B cell (primary cell): ENCODE data around the gene DKK3.

Experiments used
- EZH2 ChIP-seq: IDR thresholded peaks from 2 replicates; pipeline ENCODE4 v1.6.1; 2012; ENCODE audit warnings: borderline replicate concordance, low read depth, mild to moderate bottlenecking, moderate library complexity, low read length; ENCODE audit not compliant: insufficient read depth, poor library complexity, severe bottlenecking
- TF ChIP-seq, protein P1 (sequence below): fragments of 200-600 bp; IDR thresholded peaks from one replicate; pipeline ENCODE4 v1.8.0; 2022; ENCODE audit warnings: antibody characterized with exemption, mild to moderate bottlenecking

DNA sequence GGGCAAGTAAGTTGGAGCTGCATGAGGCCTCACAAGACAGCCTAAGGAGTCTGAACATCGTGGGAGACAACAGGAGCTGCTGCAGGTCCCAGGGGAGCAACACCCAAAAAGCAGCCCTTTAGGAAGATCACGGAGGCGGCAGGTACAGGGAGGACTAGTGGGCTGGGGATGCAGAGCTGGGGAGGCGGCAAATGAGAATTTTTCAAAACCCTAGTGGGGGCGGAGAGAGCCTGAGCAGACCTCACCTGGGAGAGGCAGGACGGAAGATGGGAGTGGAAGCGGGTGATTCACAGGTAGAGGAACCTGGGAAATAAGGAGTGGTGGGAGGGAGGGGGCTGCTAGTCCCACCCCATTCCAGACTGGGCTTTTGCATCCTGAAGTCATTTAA is 42.1 kb downstream of the DKK3 start:
- TF ChIP-seq, protein P1, sequence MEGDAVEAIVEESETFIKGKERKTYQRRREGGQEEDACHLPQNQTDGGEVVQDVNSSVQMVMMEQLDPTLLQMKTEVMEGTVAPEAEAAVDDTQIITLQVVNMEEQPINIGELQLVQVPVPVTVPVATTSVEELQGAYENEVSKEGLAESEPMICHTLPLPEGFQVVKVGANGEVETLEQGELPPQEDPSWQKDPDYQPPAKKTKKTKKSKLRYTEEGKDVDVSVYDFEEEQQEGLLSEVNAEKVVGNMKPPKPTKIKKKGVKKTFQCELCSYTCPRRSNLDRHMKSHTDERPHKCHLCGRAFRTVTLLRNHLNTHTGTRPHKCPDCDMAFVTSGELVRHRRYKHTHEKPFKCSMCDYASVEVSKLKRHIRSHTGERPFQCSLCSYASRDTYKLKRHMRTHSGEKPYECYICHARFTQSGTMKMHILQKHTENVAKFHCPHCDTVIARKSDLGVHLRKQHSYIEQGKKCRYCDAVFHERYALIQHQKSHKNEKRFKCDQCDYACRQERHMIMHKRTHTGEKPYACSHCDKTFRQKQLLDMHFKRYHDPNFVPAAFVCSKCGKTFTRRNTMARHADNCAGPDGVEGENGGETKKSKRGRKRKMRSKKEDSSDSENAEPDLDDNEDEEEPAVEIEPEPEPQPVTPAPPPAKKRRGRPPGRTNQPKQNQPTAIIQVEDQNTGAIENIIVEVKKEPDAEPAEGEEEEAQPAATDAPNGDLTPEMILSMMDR: no peak
- no peak for TF ChIP-seq EZH2
